ENCODE results near the gene CALML3. TPM values are rescaled to one million over a fixed set of nuclear protein-coding genes. Genes with fewer than 3 reads are reported as not detected.

CALML3 gene
- total RNA-seq, 6 donors from 2014 or later, result not detected

- DNase-seq, result peak in 1 of 2 donors; percentile 82
- whole genome bisulfite sequencing, 2 donors, result 86 to 88% methylated on average over 23 of the region's 23 CpGs
- Histone ChIP-seq H3K4me3 (no peak overlapping the region), H3K9me3 (no peaks in the 10 kb centered on the region), H3K27me3 (no peaks in the 10 kb centered on the region), H3K36me3 (no peaks in the 10 kb centered on the region), H3K4me1 (no peaks in the 10 kb centered on the region), H3K27ac (no peak overlapping the region)
- TF ChIP-seq CTCF (IDR thresholded peaks at IDR 0.05) (no peak), POLR2AphosphoS5 (IDR thresholded peaks at IDR 0.05) (no peak), POLR2A (IDR thresholded peaks at IDR 0.05) (no peak), EP300 (IDR thresholded peaks at IDR 0.05) (no peak)
- ATAC-seq (ENCODE audit: low FRiP score in 2 of 2), result peak in 1 of 2 donors; percentile 68
Observed at GRCh38 chr10:5575482-5576153, 50.9 kb downstream of the CALML3 start.

GRCh38 chr10:5576154-5576748, 51.5 kb downstream of the CALML3 start:
- ATAC-seq (ENCODE audit: low FRiP score in 2 of 2) (no peak), DNase-seq (no peak)
- 94 to 96% methylated on average over 4 of the region's 4 CpGs for WGBS, 2 donors

More at GRCh38 chr10:5576154-5576748, 51.5 kb downstream of the CALML3 start:
- Histone ChIP-seq H3K27ac (no peak overlapping the region), H3K27me3 (no peaks in the 10 kb centered on the region), H3K9me3 (no peaks in the 10 kb centered on the region), H3K4me3 (no peak overlapping the region), H3K36me3 (no peaks in the 10 kb centered on the region), H3K4me1 (no peaks in the 10 kb centered on the region)
- no peak for TF ChIP-seq POLR2AphosphoS5 (IDR thresholded peaks at IDR 0.05)

Other genes with a start within 250 kb of the CALML3 start
- 1 to 10 TPM in 2 of 6 donors, not detected in 4; 1.3 to 1.6 TPM for gene UCN3, start 160.0 kb upstream of the CALML3 start, total RNA-seq
- gene TUBAL3, start 120.1 kb upstream of the CALML3 start, total RNA-seq, result under 1 TPM in 1 of 6 donors, not detected in 5; 0.59 TPM
- gene NET1, start 112.4 kb upstream of the CALML3 start, total RNA-seq, result 10 to 100 TPM; 24.1 to 85.0 (median 47.2) TPM
- gene CALML5, start 25.4 kb upstream of the CALML3 start, total RNA-seq, result not detected
- 10 to 100 TPM in 5 of 6 donors, 1 to 10 TPM in 1; 6.3 to 32.5 (median 18.2) TPM for gene ASB13, start 141.6 kb downstream of the CALML3 start, total RNA-seq
- 100 to 1,000 TPM in 2 of 6 donors, 10 to 100 TPM in 4; 26.2 to 124 (median 65.3) TPM for gene TASOR2, start 159.9 kb downstream of the CALML3 start, total RNA-seq